Posterior cingulate gyrus (tissue), 11 donors: ENCODE data around the gene NDUFS6.
"Not testable (repeated sequence)": the region's sequence is repeated elsewhere in the genome, so short reads cannot be mapped to it uniquely, and the experiment has no call there.

Source experiments
- DNase-seq, 10 donors: peaks; one replicate each; pipeline versions ENCODE4 v3.0.0 to v3.0.0-alpha.2; 2020 to 2021; ENCODE audit warnings: mixed read lengths in 3 of 10
- intact Hi-C: fragments of 100-400 bp; cut with DNase I; formaldehyde crosslinking; loops from one replicate; pipeline ENCODE4 v1.15.1; 2023

The NDUFS6 gene

DNA sequence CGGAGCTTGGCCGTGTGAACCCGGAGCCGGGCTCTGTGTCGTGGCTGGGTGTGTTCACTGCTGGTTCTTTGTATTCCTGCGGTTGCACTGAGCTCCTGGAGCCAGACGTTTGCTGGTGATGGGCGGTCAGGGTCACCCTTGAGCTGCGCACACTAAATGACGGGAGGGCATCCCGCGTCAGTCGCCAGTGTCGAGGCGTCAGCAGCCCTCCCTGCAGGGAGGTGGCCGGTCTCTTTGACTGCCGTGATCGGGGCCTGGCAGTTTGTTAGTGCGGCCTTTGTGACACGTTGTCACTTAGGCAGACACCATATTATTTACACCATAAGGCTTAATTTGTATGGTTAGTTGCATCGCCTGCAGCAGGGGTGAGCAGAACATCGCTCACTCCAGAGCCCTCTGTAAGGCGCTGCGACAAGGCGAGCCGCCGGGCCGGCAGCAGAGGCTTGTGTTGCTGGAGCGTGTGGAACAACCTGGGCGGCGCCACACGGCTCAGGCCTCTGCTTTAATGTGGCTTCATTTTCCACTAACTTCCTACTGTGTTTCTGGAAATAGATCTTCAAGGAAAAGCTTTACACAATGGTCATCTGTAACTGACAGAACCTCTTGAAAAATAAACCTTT is 8.3 kb downstream of the NDUFS6 start:
- intact Hi-C loops: no loop called here
- peak in 1 of 10 donors; percentile 45 for DNase-seq

- intact Hi-C loops: no loop called here
- peak in 1 of 10 donors; percentile 45 for DNase-seq
Measured at GRCh38 chr5:1810581-1811101, 9.4 kb downstream of the NDUFS6 start.

- peak in 1 of 10 donors; percentile 61 for DNase-seq
- intact Hi-C loops: no loop called here
Measured at GRCh38 chr5:1814183-1815020, 13.2 kb downstream of the NDUFS6 start.

- peak in 1 of 10 donors; percentile 62 for DNase-seq
- intact Hi-C loops: no loop called here
Measured at GRCh38 chr5:1815071-1815786, 14.0 kb downstream of the NDUFS6 start.

DNA sequence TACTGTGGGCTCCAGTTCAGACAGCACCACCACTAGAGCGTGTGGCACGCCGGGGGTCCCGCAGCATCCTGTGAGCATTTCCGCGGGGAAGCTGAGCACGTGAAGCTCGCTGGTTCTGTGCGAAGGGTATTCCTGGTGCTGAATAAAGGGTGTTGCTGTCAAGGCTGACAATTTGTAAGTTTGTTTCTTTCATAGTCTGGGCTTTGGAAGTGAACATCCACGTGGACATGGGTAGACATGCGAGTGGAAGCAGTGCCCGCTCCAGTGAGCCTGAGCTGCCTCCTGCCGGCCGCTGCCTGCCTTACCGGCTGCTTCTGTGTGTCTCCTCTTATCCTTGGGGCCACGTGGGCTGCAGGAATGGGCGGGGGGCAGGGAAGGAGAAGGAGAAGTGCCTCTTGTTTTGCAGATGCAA is 14.7 kb downstream of the NDUFS6 start:
- intact Hi-C loops: no loop called here
- DNase-seq: peak in 1 of 10 donors; percentile 74

DNA sequence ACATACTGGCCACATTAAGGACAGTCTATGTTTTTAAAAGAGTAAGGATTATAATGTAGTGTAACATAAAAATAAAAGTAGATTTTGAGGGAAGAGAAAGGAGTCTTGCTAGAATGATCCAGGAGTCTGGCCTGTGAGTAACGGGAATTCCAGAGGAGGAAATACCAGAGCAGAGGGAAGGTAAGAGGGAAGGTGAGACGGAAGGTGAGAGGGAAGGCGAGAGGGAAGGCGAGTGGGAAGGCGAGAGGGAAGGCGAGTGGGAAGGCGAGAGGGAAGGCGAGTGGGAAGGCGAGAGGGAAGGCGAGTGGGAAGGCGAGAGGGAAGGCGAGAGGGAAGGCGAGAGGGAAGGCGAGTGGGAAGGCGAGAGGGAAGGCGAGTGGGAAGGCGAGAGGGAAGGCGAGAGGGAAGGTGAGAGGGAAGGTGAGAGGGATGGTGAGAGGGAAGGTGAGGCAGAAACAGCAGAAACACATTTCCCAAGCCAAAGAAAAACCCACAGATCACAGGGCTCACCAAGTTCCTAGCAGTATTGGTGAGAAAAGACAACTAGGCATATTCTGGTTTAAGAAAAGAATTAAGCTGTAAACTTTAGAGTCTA is 15.4 kb downstream of the NDUFS6 start:
- intact Hi-C loops: not testable (repeated sequence)
- DNase-seq: peak in 1 of 10 donors; percentile 1

GRCh38 chr5:1817261-1818043 is 16.2 kb downstream of the NDUFS6 start:
- DNase-seq: peak in 1 of 10 donors; percentile 62
- intact Hi-C loops: no loop called here

DNA sequence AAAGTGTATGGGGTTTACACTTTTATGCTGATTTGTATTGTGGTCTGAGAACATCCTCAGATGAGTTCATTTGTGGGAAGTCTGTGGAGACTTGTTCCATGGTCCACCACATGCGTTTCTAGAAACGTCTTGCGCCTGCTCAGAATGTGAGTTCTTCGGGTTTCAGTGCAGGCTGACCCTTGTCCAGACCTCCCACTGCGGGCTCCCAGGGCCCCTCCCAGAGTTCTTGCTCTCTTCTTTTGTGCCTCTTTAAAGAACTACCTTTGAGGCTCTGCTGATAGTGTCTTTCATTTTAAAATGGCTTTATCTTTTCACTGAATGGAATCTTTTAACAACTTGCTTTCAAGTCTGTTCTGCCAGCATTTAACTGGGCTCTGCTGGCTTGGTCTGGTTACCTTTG is 17.6 kb downstream of the NDUFS6 start:
- intact Hi-C loops: no loop called here
- DNase-seq: peak in 1 of 10 donors; percentile 21

GRCh38 chr5:1819458-1819857 is 18.3 kb downstream of the NDUFS6 start:
- intact Hi-C loops: no loop called here

GRCh38 chr5:1820381-1820780 is 19.2 kb downstream of the NDUFS6 start:
- peak in 2 of 10 donors; percentile 40 to 64 for DNase-seq
- intact Hi-C loops: no loop called here

More at GRCh38 chr5:1819458-1819857, 18.3 kb downstream of the NDUFS6 start:
- peak in 1 of 10 donors; percentile 6 for DNase-seq

DNA sequence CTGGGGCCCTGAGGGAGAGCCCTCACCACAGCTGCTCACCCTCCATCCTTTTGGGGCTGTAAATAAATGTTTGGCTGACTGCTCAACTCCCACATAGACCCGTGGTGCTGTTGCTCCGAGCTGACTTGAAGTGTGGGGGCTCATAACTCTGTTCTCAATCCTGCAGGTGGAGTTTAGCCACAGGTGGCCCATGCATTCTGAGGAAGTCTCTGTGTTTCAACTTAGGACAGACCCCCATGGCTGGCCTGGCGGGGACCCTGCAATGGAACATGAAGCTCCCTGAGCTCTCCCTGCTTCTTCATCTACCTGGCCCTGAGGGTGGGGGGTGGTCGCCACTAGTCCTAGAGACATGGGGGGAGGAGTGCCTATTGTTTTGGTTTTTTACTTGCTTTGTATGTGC is 19.7 kb downstream of the NDUFS6 start:
- DNase-seq: peak in 1 of 10 donors; percentile 38
- intact Hi-C loops: no loop called here

GRCh38 chr5:1821862-1822261 is 20.7 kb downstream of the NDUFS6 start:
- peak in 1 of 10 donors; percentile 68 for DNase-seq
- intact Hi-C loops: no loop called here

- intact Hi-C loops: no loop called here
- peak in 1 of 10 donors; percentile 61 for DNase-seq
Measured at GRCh38 chr5:1823381-1824034, 22.3 kb downstream of the NDUFS6 start.

DNA sequence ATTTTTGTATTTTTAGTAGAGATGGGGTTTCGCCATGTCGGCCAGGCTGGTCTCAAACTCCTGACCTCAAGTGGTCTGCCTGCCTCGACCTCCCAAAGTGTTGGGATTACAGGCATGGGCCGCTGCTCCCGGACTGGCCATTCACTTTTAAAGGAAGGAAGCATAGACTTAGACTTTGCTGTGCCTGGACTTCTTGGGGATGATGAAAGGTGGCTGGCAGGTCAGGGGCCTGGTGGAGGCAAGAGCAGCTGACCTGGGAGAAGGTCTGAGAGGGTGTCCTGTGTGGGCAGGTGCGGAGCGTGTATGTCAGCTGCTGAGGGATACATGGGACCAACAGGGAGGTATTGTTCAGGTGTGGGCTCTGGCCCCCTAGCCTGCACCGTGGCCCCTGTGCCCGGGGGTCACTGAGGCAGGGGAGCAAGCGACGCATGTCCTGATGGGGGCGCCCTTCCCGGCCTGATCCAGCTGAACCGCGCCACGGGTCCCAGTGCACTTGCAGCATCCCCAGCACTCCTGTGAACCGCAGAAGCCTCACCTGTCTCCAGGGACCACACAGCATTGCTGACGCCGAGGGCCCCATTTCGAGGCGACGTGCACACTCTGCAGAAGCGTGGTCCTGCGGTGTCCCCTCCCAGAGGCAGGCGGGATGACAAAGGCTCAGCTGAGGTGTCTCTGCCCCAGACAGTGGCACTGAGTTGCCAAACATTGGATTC is 23.1 kb downstream of the NDUFS6 start:
- intact Hi-C loops: no loop called here
- peak in 1 of 10 donors; percentile 77 for DNase-seq

GRCh38 chr5:1824903-1825841 is 24.0 kb downstream of the NDUFS6 start:
- intact Hi-C loops: no loop called here
- peak in 2 of 10 donors; percentile 65 to 71 for DNase-seq

GRCh38 chr5:1826235-1826980 is 25.2 kb downstream of the NDUFS6 start:
- DNase-seq: peak in 2 of 10 donors; percentile 67 to 82
- intact Hi-C loops: no loop called here
